Measurements from ENCODE around the gene IL7R.

The IL7R gene

GRCh38 chr5:35886381-35886780 is 29.7 kb downstream of the IL7R start:
- TF ChIP-seq NFIC (IDR thresholded peaks at IDR 0.05) (no peak), CEBPB (IDR thresholded peaks at IDR 0.05) (no peak), TCF12 (IDR thresholded peaks at IDR 0.05; ENCODE audit: low read depth) (no peak), ZBTB7A (IDR thresholded peaks at IDR 0.05; ENCODE audit: low read depth) (no peak), FOXM1 (IDR thresholded peaks at IDR 0.05; ENCODE audit: borderline replicate concordance, low read depth) (no peak), RAD21 (IDR thresholded peaks at IDR 0.05; ENCODE audit: low read depth) (no peak), TEAD4 (IDR thresholded peaks at IDR 0.05) (no peak), REST (IDR thresholded peaks at IDR 0.05; ENCODE audit: low read depth) (no peak), TAF1 (IDR thresholded peaks at IDR 0.05; ENCODE audit: low read depth) (no peak), YY1 (IDR thresholded peaks at IDR 0.05; ENCODE audit: low read depth) (no peak), EGR1 (IDR thresholded peaks at IDR 0.05) (no peak)
- TF ChIP-seq, protein P1, sequence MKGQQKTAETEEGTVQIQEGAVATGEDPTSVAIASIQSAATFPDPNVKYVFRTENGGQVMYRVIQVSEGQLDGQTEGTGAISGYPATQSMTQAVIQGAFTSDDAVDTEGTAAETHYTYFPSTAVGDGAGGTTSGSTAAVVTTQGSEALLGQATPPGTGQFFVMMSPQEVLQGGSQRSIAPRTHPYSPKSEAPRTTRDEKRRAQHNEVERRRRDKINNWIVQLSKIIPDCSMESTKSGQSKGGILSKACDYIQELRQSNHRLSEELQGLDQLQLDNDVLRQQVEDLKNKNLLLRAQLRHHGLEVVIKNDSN (IDR thresholded peaks at IDR 0.05): no peak

- TF ChIP-seq REST (IDR thresholded peaks at IDR 0.05; ENCODE audit: low read depth) (no peak), CEBPB (IDR thresholded peaks at IDR 0.05) (no peak), EP300 (IDR thresholded peaks at IDR 0.05; ENCODE audit: borderline replicate concordance) (no peak), TAF1 (IDR thresholded peaks at IDR 0.05; ENCODE audit: low read depth) (no peak), TCF12 (IDR thresholded peaks at IDR 0.05; ENCODE audit: low read depth) (no peak), YY1 (IDR thresholded peaks at IDR 0.05; ENCODE audit: low read depth) (no peak), EGR1 (IDR thresholded peaks at IDR 0.05) (no peak), CREB1 (IDR thresholded peaks at IDR 0.05; ENCODE audit: low read depth) (no peak), ZBTB7A (IDR thresholded peaks at IDR 0.05; ENCODE audit: low read depth) (no peak), RAD21 (IDR thresholded peaks at IDR 0.05; ENCODE audit: low read depth) (no peak), MAX (IDR thresholded peaks at IDR 0.05) (no peak)
- TF ChIP-seq, protein P1 (IDR thresholded peaks at IDR 0.05): no peak
Observed at GRCh38 chr5:35887321-35888100, 30.8 kb downstream of the IL7R start.

- TF ChIP-seq CEBPB (IDR thresholded peaks at IDR 0.05) (no peak), EGR1 (IDR thresholded peaks at IDR 0.05) (no peak), MAX (IDR thresholded peaks at IDR 0.05) (no peak), REST (IDR thresholded peaks at IDR 0.05; ENCODE audit: low read depth) (no peak), NFIC (IDR thresholded peaks at IDR 0.05) (no peak), CREB1 (IDR thresholded peaks at IDR 0.05; ENCODE audit: low read depth) (no peak), ZBTB7A (IDR thresholded peaks at IDR 0.05; ENCODE audit: low read depth) (no peak), TCF12 (IDR thresholded peaks at IDR 0.05; ENCODE audit: low read depth) (no peak), TAF1 (IDR thresholded peaks at IDR 0.05; ENCODE audit: low read depth) (no peak), RAD21 (IDR thresholded peaks at IDR 0.05; ENCODE audit: low read depth) (no peak), FOXM1 (IDR thresholded peaks at IDR 0.05; ENCODE audit: borderline replicate concordance, low read depth) (no peak), YY1 (IDR thresholded peaks at IDR 0.05; ENCODE audit: low read depth) (no peak), TEAD4 (IDR thresholded peaks at IDR 0.05) (no peak), EP300 (IDR thresholded peaks at IDR 0.05; ENCODE audit: borderline replicate concordance) (no peak)
- TF ChIP-seq, protein P1 (IDR thresholded peaks at IDR 0.05): no peak
Observed at GRCh38 chr5:35890021-35891020, 33.6 kb downstream of the IL7R start.

Measured in Ishikawa (cell line).